Measurements from ENCODE around the gene EML6. TPM values are rescaled to one million over a fixed set of nuclear protein-coding genes. Genes with fewer than 3 reads are reported as not detected.

EML6 gene
- total and polyA plus RNA-seq, 4 donors, result 0.95 to 2.7 (median 2.6) TPM; not detected in 1

GRCh38 chr2:54928719-54929118 lies 205.3 kb downstream of the EML6 start:
- H3K4me3 ChIP-seq (ENCODE audit: low read length in 2 of 2), result no peak overlapping the region
- no peaks in the 10 kb centered on the region for H3K36me3 ChIP-seq (ENCODE audit: control insufficient read depth in 1 of 2, insufficient read depth in 2 of 2, low read length in 1 of 2)
- H3K27me3 ChIP-seq (ENCODE audit: control insufficient read depth in 1 of 2, insufficient read depth in 2 of 2, low read length in 1 of 2), result no peaks in the 10 kb centered on the region
- intact Hi-C loops (cut with DNase I), result no loop called here
- H3K4me1 ChIP-seq (ENCODE audit: control insufficient read depth in 1 of 2, insufficient read depth in 2 of 2, low read length in 2 of 2), result no peaks in the 10 kb centered on the region
- H3K27ac ChIP-seq (ENCODE audit: low read depth in 1 of 2, low read length in 2 of 2), result no peak overlapping the region
- no peak for ATAC-seq (ENCODE audit: low FRiP score)
- no peak for DNase-seq
- H3K9me3 ChIP-seq (ENCODE audit: control insufficient read depth, low read length), result no peaks in the 10 kb centered on the region
- WGBS, 2 donors, result 78 to 94% methylated on average over 4 of the region's 4 CpGs

- intact Hi-C loops (cut with DNase I), result no loop called here
- Histone ChIP-seq H3K9me3 (ENCODE audit: control insufficient read depth, low read length) (no peaks in the 10 kb centered on the region), H3K4me3 (ENCODE audit: low read length in 2 of 2) (no peak overlapping the region), H3K4me1 (ENCODE audit: control insufficient read depth in 1 of 2, insufficient read depth in 2 of 2, low read length in 2 of 2) (no peaks in the 10 kb centered on the region), H3K36me3 (ENCODE audit: control insufficient read depth in 1 of 2, insufficient read depth in 2 of 2, low read length in 1 of 2) (no peaks in the 10 kb centered on the region), H3K27me3 (ENCODE audit: control insufficient read depth in 1 of 2, insufficient read depth in 2 of 2, low read length in 1 of 2) (no peaks in the 10 kb centered on the region), H3K27ac (ENCODE audit: low read depth in 1 of 2, low read length in 2 of 2) (no peak overlapping the region)
- WGBS, 2 donors, result 59 to 63% methylated on average over 6 of the region's 6 CpGs
- DNase-seq (no peak), ATAC-seq (ENCODE audit: low FRiP score) (no peak)
These were observed 208.0 kb downstream of the EML6 start for GRCh38 chr2:54931473-54931872.

GRCh38 chr2:54935389-54935788 lies 211.9 kb downstream of the EML6 start:
- ATAC-seq (ENCODE audit: low FRiP score) (no peak), DNase-seq (no peak)
- WGBS, 2 donors, result 90 to 92% methylated on average over 4 of the region's 4 CpGs
- no peaks in the 10 kb centered on the region for H3K36me3 ChIP-seq (ENCODE audit: control insufficient read depth in 1 of 2, insufficient read depth in 2 of 2, low read length in 1 of 2)
- H3K27me3 ChIP-seq (ENCODE audit: control insufficient read depth in 1 of 2, insufficient read depth in 2 of 2, low read length in 1 of 2), result no peaks in the 10 kb centered on the region
- intact Hi-C loops (cut with DNase I), result no loop called here
- peaks cover 2% of the 10 kb centered on the region for H3K9me3 ChIP-seq (ENCODE audit: control insufficient read depth, low read length)
- H3K4me3 ChIP-seq (ENCODE audit: low read length in 2 of 2), result no peak overlapping the region
- no peak overlapping the region for H3K27ac ChIP-seq (ENCODE audit: low read depth in 1 of 2, low read length in 2 of 2)
- H3K4me1 ChIP-seq (ENCODE audit: control insufficient read depth in 1 of 2, insufficient read depth in 2 of 2, low read length in 2 of 2), result no peaks in the 10 kb centered on the region

GRCh38 chr2:54936766-54937165 lies 213.3 kb downstream of the EML6 start:
- Histone ChIP-seq H3K4me1 (ENCODE audit: control insufficient read depth in 1 of 2, insufficient read depth in 2 of 2, low read length in 2 of 2) (no peaks in the 10 kb centered on the region), H3K9me3 (ENCODE audit: control insufficient read depth, low read length) (peaks cover 2% of the 10 kb centered on the region), H3K36me3 (ENCODE audit: control insufficient read depth in 1 of 2, insufficient read depth in 2 of 2, low read length in 1 of 2) (no peaks in the 10 kb centered on the region), H3K27ac (ENCODE audit: low read depth in 1 of 2, low read length in 2 of 2) (no peak overlapping the region), H3K27me3 (ENCODE audit: control insufficient read depth in 1 of 2, insufficient read depth in 2 of 2, low read length in 1 of 2) (no peaks in the 10 kb centered on the region), H3K4me3 (ENCODE audit: low read length in 2 of 2) (no peak overlapping the region)
- intact Hi-C loops (cut with DNase I), result no loop called here
- ATAC-seq (ENCODE audit: low FRiP score) (no peak), DNase-seq (no peak)
- 40 to 46% methylated on average over 8 of the region's 8 CpGs for WGBS, 2 donors

- Histone ChIP-seq H3K36me3 (ENCODE audit: control insufficient read depth in 1 of 2, insufficient read depth in 2 of 2, low read length in 1 of 2) (no peaks in the 10 kb centered on the region), H3K27me3 (ENCODE audit: control insufficient read depth in 1 of 2, insufficient read depth in 2 of 2, low read length in 1 of 2) (no peaks in the 10 kb centered on the region), H3K4me1 (ENCODE audit: control insufficient read depth in 1 of 2, insufficient read depth in 2 of 2, low read length in 2 of 2) (no peaks in the 10 kb centered on the region), H3K27ac (ENCODE audit: low read depth in 1 of 2, low read length in 2 of 2) (no peak overlapping the region), H3K4me3 (ENCODE audit: low read length in 2 of 2) (no peak overlapping the region), H3K9me3 (ENCODE audit: control insufficient read depth, low read length) (peaks cover 2% of the 10 kb centered on the region)
- no peak for ATAC-seq (ENCODE audit: low FRiP score)
- 76 to 77% methylated on average over 7 of the region's 7 CpGs for WGBS, 2 donors
- no peak for DNase-seq
- intact Hi-C loops (cut with DNase I), result no loop called here
These were observed 216.1 kb downstream of the EML6 start for GRCh38 chr2:54939446-54940118.

- no peak overlapping the region for H3K27ac ChIP-seq (ENCODE audit: low read depth in 1 of 2, low read length in 2 of 2)
- no peak overlapping the region for H3K4me3 ChIP-seq (ENCODE audit: low read length in 2 of 2)
- 73 to 75% methylated on average over 3 of the region's 3 CpGs for WGBS, 2 donors
- no peak for ATAC-seq (ENCODE audit: low FRiP score)
- H3K4me1 ChIP-seq (ENCODE audit: control insufficient read depth in 1 of 2, insufficient read depth in 2 of 2, low read length in 2 of 2), result no peaks in the 10 kb centered on the region
- peaks cover 2% of the 10 kb centered on the region for H3K9me3 ChIP-seq (ENCODE audit: control insufficient read depth, low read length)
- H3K27me3 ChIP-seq (ENCODE audit: control insufficient read depth in 1 of 2, insufficient read depth in 2 of 2, low read length in 1 of 2), result no peaks in the 10 kb centered on the region
- H3K36me3 ChIP-seq (ENCODE audit: control insufficient read depth in 1 of 2, insufficient read depth in 2 of 2, low read length in 1 of 2), result no peaks in the 10 kb centered on the region
- DNase-seq, result no peak
- intact Hi-C loops (cut with DNase I), result no loop called here
These were observed 217.3 kb downstream of the EML6 start for GRCh38 chr2:54940723-54941122.

- intact Hi-C loops (cut with DNase I), result no loop called here
- 92 to 95% methylated on average over 15 of the region's 15 CpGs for WGBS, 2 donors
These were observed 218.0 kb downstream of the EML6 start for GRCh38 chr2:54941248-54941984.

GRCh38 chr2:54942373-54942772 lies 218.9 kb downstream of the EML6 start:
- no peak overlapping the region for H3K4me3 ChIP-seq (ENCODE audit: low read length in 2 of 2)
- intact Hi-C loops (cut with DNase I), result no loop called here
- H3K27me3 ChIP-seq (ENCODE audit: control insufficient read depth in 1 of 2, insufficient read depth in 2 of 2, low read length in 1 of 2), result no peaks in the 10 kb centered on the region
- H3K9me3 ChIP-seq (ENCODE audit: control insufficient read depth, low read length), result peaks cover 2% of the 10 kb centered on the region
- no peaks in the 10 kb centered on the region for H3K36me3 ChIP-seq (ENCODE audit: control insufficient read depth in 1 of 2, insufficient read depth in 2 of 2, low read length in 1 of 2)
- ATAC-seq (ENCODE audit: low FRiP score), result no peak
- no peak overlapping the region for H3K27ac ChIP-seq (ENCODE audit: low read depth in 1 of 2, low read length in 2 of 2)
- no peaks in the 10 kb centered on the region for H3K4me1 ChIP-seq (ENCODE audit: control insufficient read depth in 1 of 2, insufficient read depth in 2 of 2, low read length in 2 of 2)
- 82 to 87% methylated on average over 5 of the region's 5 CpGs for WGBS, 2 donors
- no peak for DNase-seq

More at GRCh38 chr2:54941248-54941984, 218.0 kb downstream of the EML6 start:
- H3K36me3 ChIP-seq (ENCODE audit: control insufficient read depth in 1 of 2, insufficient read depth in 2 of 2, low read length in 1 of 2), result no peaks in the 10 kb centered on the region
- H3K9me3 ChIP-seq (ENCODE audit: control insufficient read depth, low read length), result peaks cover 2% of the 10 kb centered on the region
- no peak overlapping the region for H3K4me3 ChIP-seq (ENCODE audit: low read length in 2 of 2)
- DNase-seq, result no peak
- H3K27ac ChIP-seq (ENCODE audit: low read depth in 1 of 2, low read length in 2 of 2), result no peak overlapping the region
- no peaks in the 10 kb centered on the region for H3K27me3 ChIP-seq (ENCODE audit: control insufficient read depth in 1 of 2, insufficient read depth in 2 of 2, low read length in 1 of 2)
- no peaks in the 10 kb centered on the region for H3K4me1 ChIP-seq (ENCODE audit: control insufficient read depth in 1 of 2, insufficient read depth in 2 of 2, low read length in 2 of 2)
- no peak for ATAC-seq (ENCODE audit: low FRiP score)

Data from aorta (tissue), 5 donors.